ENCODE measurements around the gene ZNF497.
"Not testable (repeated sequence)": the region's sequence is repeated elsewhere in the genome, so short reads cannot be mapped to it uniquely, and the experiment has no call there.

Gene ZNF497

GRCh38 chr19:58382997-58383603 lies 20.5 kb upstream of the ZNF497 start:
- peaks cover 48% of the 10 kb centered on the region for H3K4me1 Mint-ChIP-seq
- no peaks in the 10 kb centered on the region for H3K9me3 Mint-ChIP-seq
- ATAC-seq, result no peak
- no peaks in the 10 kb centered on the region for H3K27me3 Mint-ChIP-seq
- peaks cover 13% of the 10 kb centered on the region for H3K36me3 Mint-ChIP-seq (ENCODE audit: low read depth)
- DNase-seq, result no peak
- H3K27ac Mint-ChIP-seq, result no peak overlapping the region
- H3K4me3 Mint-ChIP-seq, result peak overlapping the region; percentile 24

- Mint-ChIP-seq H3K36me3 (ENCODE audit: low read depth) (no peaks in the 10 kb centered on the region), H3K4me3 (peak overlapping the region; percentile 92), H3K27me3 (no peaks in the 10 kb centered on the region), H3K9me3 (no peaks in the 10 kb centered on the region), H3K27ac (peak overlapping the region; percentile 87), H3K4me1 (peaks cover 36% of the 10 kb centered on the region)
- DNase-seq, result no peak
- no peak for ATAC-seq
These were observed 19.1 kb upstream of the ZNF497 start for GRCh38 chr19:58381460-58382212.

GRCh38 chr19:58380662-58381459 lies 18.3 kb upstream of the ZNF497 start, which contains the start of gene ZNF837:
ZNF837 (minus strand) TSS chr19:58381030; CDS start chr19:58369332, 11,698 bp downstream.
- no peaks in the 10 kb centered on the region for H3K9me3 Mint-ChIP-seq
- peak within 1 kb of the TSS; percentile 92 for H3K4me3 Mint-ChIP-seq
- no peaks in the 10 kb centered on the region for H3K36me3 Mint-ChIP-seq (ENCODE audit: low read depth)
- H3K27me3 Mint-ChIP-seq, result no peaks in the 10 kb centered on the region
- ATAC-seq (peak; percentile 87), DNase-seq (peak; percentile 95)
- peak within 1 kb of the TSS; percentile 96 for H3K27ac Mint-ChIP-seq
- peaks cover 33% of the 10 kb centered on the region for H3K4me1 Mint-ChIP-seq

DNA sequence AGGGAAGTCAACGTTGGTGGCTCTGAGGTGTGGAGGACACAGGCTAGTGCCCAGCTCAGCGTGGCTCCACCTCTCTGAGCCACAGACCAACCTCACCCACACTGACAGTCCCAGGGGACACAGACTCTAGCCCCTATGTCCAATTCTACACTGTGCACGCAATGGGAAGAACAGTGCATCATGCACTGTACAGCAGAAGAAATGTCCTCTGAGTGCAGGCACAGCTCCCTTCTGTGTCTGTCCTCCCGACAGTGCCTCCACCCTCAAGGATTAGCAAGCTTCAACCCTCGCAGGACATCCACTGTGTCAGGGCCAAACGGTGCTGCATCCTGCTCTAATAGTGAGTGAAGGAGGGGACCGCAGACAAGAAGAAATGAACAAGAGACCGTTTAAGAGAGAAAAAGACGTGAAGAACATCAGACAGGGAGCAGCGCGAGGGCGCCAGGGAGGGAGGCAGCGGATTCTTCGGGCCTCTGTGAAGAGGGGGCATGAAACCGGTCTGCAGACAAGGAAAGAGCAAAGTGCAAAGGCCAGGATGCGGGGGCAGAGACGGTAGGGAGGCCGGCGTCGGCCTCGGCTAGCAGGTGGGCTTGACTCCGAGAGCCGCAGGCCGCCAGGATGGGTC lies 17.6 kb upstream of the ZNF497 start:
- peak overlapping the region; percentile 92 for H3K4me3 Mint-ChIP-seq
- ATAC-seq (no peak), DNase-seq (no peak)
- H3K27me3 Mint-ChIP-seq, result no peaks in the 10 kb centered on the region
- H3K9me3 Mint-ChIP-seq, result no peaks in the 10 kb centered on the region
- H3K27ac Mint-ChIP-seq, result peak overlapping the region; percentile 96
- no peaks in the 10 kb centered on the region for H3K36me3 Mint-ChIP-seq (ENCODE audit: low read depth)
- peaks cover 26% of the 10 kb centered on the region for H3K4me1 Mint-ChIP-seq

DNA sequence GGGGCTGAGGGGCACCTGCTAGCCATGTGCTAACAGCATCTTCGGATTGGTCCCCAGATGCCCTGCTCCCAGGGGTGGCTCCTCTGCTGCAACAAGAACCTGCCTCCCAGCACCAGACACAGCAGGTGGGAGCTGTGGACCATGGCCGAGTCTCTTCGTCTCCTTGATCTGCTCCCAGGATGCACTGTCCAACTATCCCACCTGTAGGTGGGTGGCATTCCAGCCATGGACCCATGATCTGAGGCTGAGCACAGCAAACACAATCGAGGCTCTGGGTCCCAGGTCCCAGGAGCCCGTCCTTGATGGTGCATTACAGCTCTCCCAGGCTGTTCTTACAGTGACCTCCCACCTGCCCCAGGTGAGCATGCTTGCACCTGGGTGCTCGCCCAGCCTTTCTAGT lies 16.7 kb upstream of the ZNF497 start:
- Mint-ChIP-seq H3K4me3 (peak overlapping the region; percentile 92), H3K9me3 (no peaks in the 10 kb centered on the region)
- no peak for ATAC-seq

GRCh38 chr19:58376724-58377123 lies 14.2 kb upstream of the ZNF497 start:
- not testable (repeated sequence) for DNase-seq; H3K4me3 Mint-ChIP-seq; H3K27me3 Mint-ChIP-seq; H3K36me3 Mint-ChIP-seq (ENCODE audit: low read depth); ATAC-seq; H3K9me3 Mint-ChIP-seq; H3K27ac Mint-ChIP-seq
- peaks cover 19% of the 10 kb centered on the region for H3K4me1 Mint-ChIP-seq

More for the DNA sequence above, 16.7 kb upstream of the ZNF497 start:
- DNase-seq, result no peak
- Mint-ChIP-seq H3K27me3 (no peaks in the 10 kb centered on the region), H3K36me3 (ENCODE audit: low read depth) (no peaks in the 10 kb centered on the region), H3K4me1 (peaks cover 28% of the 10 kb centered on the region), H3K27ac (peak overlapping the region; percentile 96)

GRCh38 chr19:58374200-58374599 lies 11.6 kb upstream of the ZNF497 start:
- DNase-seq, result no peak
- peaks cover 4% of the 10 kb centered on the region for H3K4me1 Mint-ChIP-seq
- no peaks in the 10 kb centered on the region for H3K36me3 Mint-ChIP-seq (ENCODE audit: low read depth)
- H3K27me3 Mint-ChIP-seq, result no peaks in the 10 kb centered on the region
- no peak for ATAC-seq
- no peak overlapping the region for H3K4me3 Mint-ChIP-seq
- H3K27ac Mint-ChIP-seq, result no peak overlapping the region
- H3K9me3 Mint-ChIP-seq, result no peaks in the 10 kb centered on the region

- H3K36me3 Mint-ChIP-seq (ENCODE audit: low read depth), result no peaks in the 10 kb centered on the region
- no peak overlapping the region for H3K27ac Mint-ChIP-seq
- H3K27me3 Mint-ChIP-seq, result no peaks in the 10 kb centered on the region
These were observed 10.0 kb upstream of the ZNF497 start for GRCh38 chr19:58372311-58373133.

DNA sequence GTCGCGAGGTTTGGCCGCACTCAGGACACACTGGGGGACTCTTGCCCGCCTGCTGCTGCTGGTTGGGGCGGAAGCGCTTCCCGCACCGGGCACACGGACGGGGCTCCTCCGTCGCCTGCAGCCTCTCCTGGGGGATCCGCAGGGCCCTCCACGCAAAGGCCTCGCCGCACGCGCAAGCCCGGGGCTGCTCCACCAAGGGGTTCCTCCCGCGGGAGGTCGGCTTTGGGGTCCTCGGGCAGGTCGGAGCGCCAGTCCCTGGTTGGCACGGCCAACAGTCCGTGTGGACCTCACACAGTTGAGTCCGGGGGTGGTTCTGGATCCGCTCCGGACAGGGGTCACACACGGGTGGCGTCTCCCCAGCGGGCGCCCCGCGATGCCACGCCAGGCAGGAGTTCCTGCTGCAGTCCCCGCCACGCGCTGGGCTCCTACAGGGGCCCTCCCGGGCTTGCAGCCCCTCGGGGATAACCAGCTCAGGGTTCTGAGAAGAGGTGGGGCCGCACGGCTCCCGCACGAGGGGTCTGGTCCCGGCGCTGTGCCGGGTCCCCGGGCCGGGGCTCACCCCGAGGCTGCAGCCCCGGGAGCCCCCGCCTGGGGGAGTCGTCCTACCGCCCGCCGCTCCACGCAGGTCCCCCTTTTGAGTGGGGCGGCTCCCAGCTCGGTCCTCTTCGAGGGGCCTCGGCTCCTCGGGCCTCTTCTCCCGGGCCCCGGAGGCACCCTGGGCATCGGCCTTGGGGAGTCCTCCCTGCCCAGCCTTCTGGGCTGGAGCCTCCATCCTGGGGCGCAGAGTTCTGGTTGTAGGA lies 6.2 kb upstream of the ZNF497 start:
- H3K36me3 Mint-ChIP-seq (ENCODE audit: low read depth), result peaks cover 1% of the 10 kb centered on the region
- H3K27ac Mint-ChIP-seq, result no peak overlapping the region
- H3K4me3 Mint-ChIP-seq, result no peak overlapping the region
- no peak for DNase-seq
- no peaks in the 10 kb centered on the region for H3K27me3 Mint-ChIP-seq
- H3K9me3 Mint-ChIP-seq, result no peaks in the 10 kb centered on the region
- no peaks in the 10 kb centered on the region for H3K4me1 Mint-ChIP-seq
- no peak for ATAC-seq

More at GRCh38 chr19:58372311-58373133, 10.0 kb upstream of the ZNF497 start:
- no peak for ATAC-seq
- H3K4me1 Mint-ChIP-seq, result peaks cover 4% of the 10 kb centered on the region
- no peak for DNase-seq
- H3K4me3 Mint-ChIP-seq, result no peak overlapping the region
- H3K9me3 Mint-ChIP-seq, result no peaks in the 10 kb centered on the region

GRCh38 chr19:58367698-58368454 lies 5.3 kb upstream of the ZNF497 start:
- Mint-ChIP-seq H3K4me1 (peaks cover 2% of the 10 kb centered on the region), H3K36me3 (ENCODE audit: low read depth) (peaks cover 1% of the 10 kb centered on the region), H3K9me3 (no peaks in the 10 kb centered on the region), H3K4me3 (no peak overlapping the region), H3K27ac (no peak overlapping the region), H3K27me3 (no peaks in the 10 kb centered on the region)
- no peak for ATAC-seq
- DNase-seq, result no peak

DNA sequence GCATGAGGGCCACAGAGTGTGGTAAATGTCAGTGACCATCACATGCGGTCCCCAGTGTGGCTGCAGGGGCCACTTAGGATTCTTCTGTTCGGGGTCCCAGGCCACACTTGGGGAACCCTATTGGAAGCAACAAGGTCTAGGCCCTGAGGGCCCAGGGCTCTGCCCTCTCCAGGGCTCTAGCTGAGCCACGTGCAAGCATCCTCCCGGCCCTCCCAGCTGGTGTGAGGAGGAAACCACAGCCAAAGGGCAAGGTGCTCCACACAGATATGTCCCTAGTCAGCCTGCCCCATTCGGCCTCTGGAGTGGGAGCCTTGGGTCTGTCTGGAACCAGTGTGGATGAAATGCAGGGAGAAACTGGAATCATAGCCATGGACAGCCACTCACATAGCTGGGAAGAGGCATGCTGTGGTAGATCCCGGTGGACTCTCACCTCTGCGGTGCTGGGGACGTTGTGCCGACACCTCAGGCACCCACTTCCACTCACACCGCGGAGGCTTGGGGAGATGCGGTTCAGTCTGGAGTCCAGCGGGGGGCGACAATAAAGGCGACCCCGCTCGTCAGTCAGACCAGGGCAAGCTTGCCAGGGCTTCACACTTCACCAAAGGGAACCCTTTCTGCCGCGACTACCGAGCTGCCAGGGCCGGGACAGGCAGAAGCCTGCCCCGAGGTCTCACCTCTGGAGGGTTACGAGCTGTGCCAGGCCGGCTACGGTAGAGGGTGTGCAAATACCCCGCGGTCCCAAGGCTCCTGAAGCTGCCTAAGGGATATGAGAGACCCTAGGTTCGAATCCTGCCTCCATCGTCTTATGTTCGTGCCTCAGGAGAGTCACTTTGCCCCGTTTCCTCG lies 4.3 kb upstream of the ZNF497 start:
- no peak overlapping the region for H3K27ac Mint-ChIP-seq
- H3K4me3 Mint-ChIP-seq, result no peak overlapping the region
- no peak for ATAC-seq
- H3K27me3 Mint-ChIP-seq, result no peaks in the 10 kb centered on the region
- H3K36me3 Mint-ChIP-seq (ENCODE audit: low read depth), result peaks cover 3% of the 10 kb centered on the region
- no peak for DNase-seq
- H3K4me1 Mint-ChIP-seq, result peaks cover 9% of the 10 kb centered on the region
- no peaks in the 10 kb centered on the region for H3K9me3 Mint-ChIP-seq

DNA sequence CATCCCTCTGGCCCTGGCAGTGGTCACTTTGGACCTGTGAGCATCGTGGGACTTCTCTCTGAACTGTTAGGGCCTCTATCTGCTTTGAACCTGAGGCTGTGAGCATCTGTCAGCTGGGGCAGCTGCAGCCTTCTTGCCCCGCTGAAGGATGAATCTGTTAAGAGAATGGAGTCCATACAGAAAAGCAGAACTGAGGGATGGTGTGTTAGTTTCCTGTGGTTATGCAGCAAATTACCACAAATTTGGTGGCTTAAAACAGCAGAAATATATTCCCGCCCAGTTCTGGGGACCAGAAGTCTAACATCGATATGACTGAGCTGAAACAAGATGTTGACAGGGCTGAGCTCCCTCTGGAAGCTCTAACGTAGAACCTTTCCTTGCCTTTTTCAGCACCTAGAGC lies 1.6 kb upstream of the ZNF497 start:
- Mint-ChIP-seq H3K27ac (no peak overlapping the region), H3K27me3 (no peaks in the 10 kb centered on the region), H3K9me3 (no peaks in the 10 kb centered on the region), H3K4me3 (peak overlapping the region; percentile 32), H3K4me1 (peaks cover 18% of the 10 kb centered on the region), H3K36me3 (ENCODE audit: low read depth) (peaks cover 3% of the 10 kb centered on the region)
- DNase-seq (no peak), ATAC-seq (no peak)

All from activated naive CD8-positive, alpha-beta T cell treated with anti-CD3 and anti-CD28 coated beads, Interleukin-2, amount 50 U/mL, for 24 hours (primary cell).